ENCODE results near the gene SPOP. TPM values are rescaled to one million over a fixed set of nuclear protein-coding genes. Genes with fewer than 3 reads are reported as not detected.
A peak's percentile ranks its signal among the peaks of the same experiment; 100 is the strongest.

SPOP gene
- total and polyA plus RNA-seq, 11 donors, result 28.5 to 96.1 (median 60.4) TPM

- H3K27ac ChIP-seq, result peak overlapping the region in 9 of 12 donors; percentile 4 to 91 (median 59)
- DNase-seq (no peak), ATAC-seq (no peak)
- H3K4me3 ChIP-seq, result no peak overlapping the region
- H3K36me3 ChIP-seq, result peaks cover 0 to 5% (median 0%) of the 10 kb centered on the region in 9 donors
- H3K9me3 ChIP-seq, result peaks cover 0 to 5% (median 0%) of the 10 kb centered on the region in 12 donors
- TF ChIP-seq POLR2A (IDR thresholded peaks at IDR 0.05) (no peak), CTCF (IDR thresholded peaks at IDR 0.05) (no peak)
- peaks cover 12 to 80% (median 50%) of the 10 kb centered on the region in 12 donors for H3K4me1 ChIP-seq
- 67 to 87% (median 78%) methylated on average over 7 of the region's 7 CpGs for WGBS, 4 donors
- intact Hi-C loops (cut with DNase I), result loop anchor here in 2 of 10 donors (5.0 kb wide), 2 partner anchors 35 to 40 kb away; partner anchors contain the start of gene SPOP (in 1 of the 2)
- no peaks in the 10 kb centered on the region for H3K27me3 ChIP-seq
These were observed 40.8 kb downstream of the SPOP start for GRCh38 chr17:49637050-49637449.

GRCh38 chr17:49635121-49635520, 42.8 kb downstream of the SPOP start:
- WGBS, 4 donors, result 48 to 70% (median 65%) methylated on average over 1 of the region's 1 CpG
- H3K4me1 ChIP-seq, result peaks cover 12 to 94% (median 60%) of the 10 kb centered on the region in 12 donors
- H3K27ac ChIP-seq, result peak overlapping the region; percentile 35 to 91 (median 83)
- TF ChIP-seq CTCF (IDR thresholded peaks at IDR 0.05) (no peak), POLR2A (IDR thresholded peaks at IDR 0.05) (no peak)
- H3K9me3 ChIP-seq, result peaks cover 0 to 5% (median 0%) of the 10 kb centered on the region in 12 donors
- ATAC-seq (no peak), DNase-seq (no peak)
- H3K36me3 ChIP-seq, result peaks cover 0 to 5% (median 0%) of the 10 kb centered on the region in 9 donors
- intact Hi-C loops (cut with DNase I), result loop anchor here in 2 of 10 donors (5.0 kb wide), 2 partner anchors 37 to 42 kb away; partner anchors contain the start of gene SPOP (in 1 of the 2)
- H3K27me3 ChIP-seq, result no peaks in the 10 kb centered on the region
- H3K4me3 ChIP-seq, result no peak overlapping the region

- peaks cover 17 to 98% (median 66%) of the 10 kb centered on the region in 12 donors for H3K4me1 ChIP-seq
- TF ChIP-seq POLR2A (IDR thresholded peaks at IDR 0.05), result no peak
- TF ChIP-seq CTCF (IDR thresholded peaks at IDR 0.05), result no peak
- H3K27me3 ChIP-seq, result no peaks in the 10 kb centered on the region
- intact Hi-C loops (cut with DNase I), result loop anchor here in 3 of 10 donors (5.0 kb wide), 1 partner anchor 43 kb away; the partner anchor contains the start of gene SPOP (in 3 of the 3)
- H3K4me3 ChIP-seq, result no peak overlapping the region
- peak overlapping the region; percentile 35 to 91 (median 83) for H3K27ac ChIP-seq
- WGBS, 4 donors, result 38 to 50% (median 39%) methylated on average over 1 of the region's 1 CpG
- peaks cover 0 to 2% (median 0%) of the 10 kb centered on the region in 12 donors for H3K9me3 ChIP-seq
- DNase-seq (no peak), ATAC-seq (peak in 1 of 4 donors; percentile 51)
- no peaks in the 10 kb centered on the region for H3K36me3 ChIP-seq
These were observed 43.4 kb downstream of the SPOP start for GRCh38 chr17:49634485-49634860.

GRCh38 chr17:49633762-49634484, 44.0 kb downstream of the SPOP start:
- Histone ChIP-seq H3K4me1 (peaks cover 17 to 98% (median 70%) of the 10 kb centered on the region in 12 donors), H3K4me3 (peak overlapping the region in 3 of 12 donors; percentile 0 to 23 (median 2)), H3K27ac (peak overlapping the region; percentile 35 to 91 (median 83)), H3K9me3 (no peaks in the 10 kb centered on the region), H3K27me3 (no peaks in the 10 kb centered on the region), H3K36me3 (no peaks in the 10 kb centered on the region)
- TF ChIP-seq CTCF (IDR thresholded peaks at IDR 0.05), result no peak
- TF ChIP-seq POLR2A (IDR thresholded peaks at IDR 0.05), result no peak
- DNase-seq (no peak), ATAC-seq (no peak)
- 50 to 56% (median 54%) methylated on average over 4 of the region's 4 CpGs for WGBS, 4 donors
- intact Hi-C loops (cut with DNase I), result loop anchor here in 3 of 10 donors (5.0 kb wide), 1 partner anchor 43 kb away; the partner anchor contains the start of gene SPOP (in 3 of the 3)
